Measurements from ENCODE around the gene C3. TPM values are rescaled to one million over a fixed set of nuclear protein-coding genes. Genes with fewer than 3 reads are reported as not detected.

C3 gene
- total RNA-seq, 1 experiment from 2014 or later: not detected

GRCh38 chr19:6686628-6686975 is 33.8 kb downstream of the C3 start:
- no peaks in the 10 kb centered on the region for H3K4me1 ChIP-seq (ENCODE audit: low read length)
- H3K4me3 ChIP-seq (ENCODE audit: low read length): no peak overlapping the region
- no peak overlapping the region for H3K27ac ChIP-seq (ENCODE audit: low read length)
- H3K9me2 ChIP-seq (replicated peaks; ENCODE audit: insufficient read depth, low read length): no peaks in the 10 kb centered on the region
- peaks cover 4% of the 10 kb centered on the region; the same call in 1 of the 2 replicates for H3K9me3 ChIP-seq (ENCODE audit: low read length)
- H3K79me2 ChIP-seq (ENCODE audit: low read length): no peaks in the 10 kb centered on the region
- no peaks in the 10 kb centered on the region for H3K36me3 ChIP-seq (ENCODE audit: insufficient read depth, low read length)
- H2AFZ ChIP-seq (ENCODE audit: low read length): no peak overlapping the region
- H3K27me3 ChIP-seq (ENCODE audit: low read length): no peaks in the 10 kb centered on the region
- no peak overlapping the region for H3K9ac ChIP-seq (ENCODE audit: low read length)
- H3K4me2 ChIP-seq (ENCODE audit: low read depth, low read length, poor library complexity, severe bottlenecking): no peak overlapping the region
- H4K20me1 ChIP-seq (ENCODE audit: insufficient read depth, low read depth, low read length): no peaks in the 10 kb centered on the region
- DNase-seq: no peak

DNA sequence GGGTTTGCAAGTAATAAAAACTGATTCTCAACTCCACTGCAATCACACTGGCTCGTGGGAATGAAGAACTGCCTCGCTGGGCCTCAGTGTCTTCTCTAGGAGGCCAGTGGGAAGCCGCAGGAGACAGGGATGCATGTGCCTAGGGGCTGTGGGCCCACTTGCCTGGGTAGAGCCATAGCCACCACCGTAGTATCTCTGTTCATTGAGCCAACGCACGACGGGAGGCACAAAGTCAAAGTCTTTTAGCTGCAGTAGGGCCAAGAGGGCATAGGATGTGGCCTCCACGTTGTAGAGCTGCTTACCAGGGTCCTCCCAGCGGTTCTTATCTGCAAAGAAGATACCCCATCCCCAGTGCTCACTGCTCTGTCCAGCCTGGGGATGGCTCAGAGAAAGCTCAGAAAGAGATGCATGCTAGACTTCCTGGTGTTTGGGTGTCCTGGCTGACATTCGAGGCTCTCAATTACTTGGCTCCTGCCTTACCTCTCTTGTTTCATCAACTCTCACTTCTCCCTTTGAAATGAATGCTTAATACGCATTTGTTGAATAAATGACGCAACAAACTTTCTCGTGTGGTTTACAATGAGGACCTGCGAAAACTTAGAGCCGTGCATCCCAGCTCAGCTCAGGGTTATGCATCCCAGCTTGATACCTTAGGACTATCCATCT is 34.4 kb downstream of the C3 start:
- Histone ChIP-seq H3K36me3 (ENCODE audit: insufficient read depth, low read length) (no peaks in the 10 kb centered on the region), H3K27ac (ENCODE audit: low read length) (no peak overlapping the region), H3K4me2 (ENCODE audit: low read depth, low read length, poor library complexity, severe bottlenecking) (no peak overlapping the region), H3K4me3 (ENCODE audit: low read length) (no peak overlapping the region), H3K79me2 (ENCODE audit: low read length) (no peaks in the 10 kb centered on the region), H3K9me3 (ENCODE audit: low read length) (peaks cover 4% of the 10 kb centered on the region; the same call in 1 of the 2 replicates), H3K27me3 (ENCODE audit: low read length) (no peaks in the 10 kb centered on the region), H4K20me1 (ENCODE audit: insufficient read depth, low read depth, low read length) (no peaks in the 10 kb centered on the region), H3K9me2 (replicated peaks; ENCODE audit: insufficient read depth, low read length) (no peaks in the 10 kb centered on the region), H3K9ac (ENCODE audit: low read length) (no peak overlapping the region), H2AFZ (ENCODE audit: low read length) (no peak overlapping the region), H3K4me1 (ENCODE audit: low read length) (no peaks in the 10 kb centered on the region)
- DNase-seq: no peak

DNA sequence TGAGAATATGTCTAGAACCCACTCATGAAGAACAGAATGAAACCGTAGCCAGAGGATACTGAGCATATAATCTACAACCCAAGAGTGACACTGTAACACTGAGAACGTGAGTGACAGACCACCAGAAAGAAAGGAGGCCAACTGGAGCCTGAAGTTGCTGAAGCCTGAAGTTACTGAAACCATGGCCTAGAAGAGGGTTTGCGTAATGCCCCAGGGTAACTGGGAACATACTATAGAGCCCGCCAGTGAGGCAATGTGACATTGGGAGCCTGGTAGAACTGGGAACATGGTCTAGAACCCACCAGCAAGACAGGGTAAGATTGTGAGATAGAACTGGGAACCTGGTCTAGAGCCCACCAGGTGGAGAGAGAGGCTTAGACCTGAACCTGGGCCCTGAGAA is 35.0 kb downstream of the C3 start:
- Histone ChIP-seq H2AFZ (ENCODE audit: low read length) (no peak overlapping the region), H3K9ac (ENCODE audit: low read length) (no peak overlapping the region), H4K20me1 (ENCODE audit: insufficient read depth, low read depth, low read length) (no peaks in the 10 kb centered on the region), H3K4me1 (ENCODE audit: low read length) (no peaks in the 10 kb centered on the region), H3K9me3 (ENCODE audit: low read length) (peaks cover 4% of the 10 kb centered on the region; the same call in 1 of the 2 replicates), H3K4me2 (ENCODE audit: low read depth, low read length, poor library complexity, severe bottlenecking) (no peak overlapping the region), H3K4me3 (ENCODE audit: low read length) (no peak overlapping the region), H3K79me2 (ENCODE audit: low read length) (no peaks in the 10 kb centered on the region), H3K27me3 (ENCODE audit: low read length) (no peaks in the 10 kb centered on the region), H3K27ac (ENCODE audit: low read length) (no peak overlapping the region), H3K9me2 (replicated peaks; ENCODE audit: insufficient read depth, low read length) (no peaks in the 10 kb centered on the region), H3K36me3 (ENCODE audit: insufficient read depth, low read length) (no peaks in the 10 kb centered on the region)
- DNase-seq: no peak

GRCh38 chr19:6683971-6684370 is 36.5 kb downstream of the C3 start:
- no peak overlapping the region for H2AFZ ChIP-seq (ENCODE audit: low read length)
- H3K27me3 ChIP-seq (ENCODE audit: low read length): no peaks in the 10 kb centered on the region
- H3K9me2 ChIP-seq (replicated peaks; ENCODE audit: insufficient read depth, low read length): no peaks in the 10 kb centered on the region
- peaks cover 4% of the 10 kb centered on the region; the same call in 1 of the 2 replicates for H3K9me3 ChIP-seq (ENCODE audit: low read length)
- H3K79me2 ChIP-seq (ENCODE audit: low read length): no peaks in the 10 kb centered on the region
- H3K36me3 ChIP-seq (ENCODE audit: insufficient read depth, low read length): no peaks in the 10 kb centered on the region
- no peak overlapping the region for H3K27ac ChIP-seq (ENCODE audit: low read length)
- no peaks in the 10 kb centered on the region for H3K4me1 ChIP-seq (ENCODE audit: low read length)
- no peak overlapping the region for H3K4me2 ChIP-seq (ENCODE audit: low read depth, low read length, poor library complexity, severe bottlenecking)
- no peak overlapping the region for H3K4me3 ChIP-seq (ENCODE audit: low read length)
- H3K9ac ChIP-seq (ENCODE audit: low read length): no peak overlapping the region
- H4K20me1 ChIP-seq (ENCODE audit: insufficient read depth, low read depth, low read length): no peaks in the 10 kb centered on the region
- no peak for DNase-seq

DNA sequence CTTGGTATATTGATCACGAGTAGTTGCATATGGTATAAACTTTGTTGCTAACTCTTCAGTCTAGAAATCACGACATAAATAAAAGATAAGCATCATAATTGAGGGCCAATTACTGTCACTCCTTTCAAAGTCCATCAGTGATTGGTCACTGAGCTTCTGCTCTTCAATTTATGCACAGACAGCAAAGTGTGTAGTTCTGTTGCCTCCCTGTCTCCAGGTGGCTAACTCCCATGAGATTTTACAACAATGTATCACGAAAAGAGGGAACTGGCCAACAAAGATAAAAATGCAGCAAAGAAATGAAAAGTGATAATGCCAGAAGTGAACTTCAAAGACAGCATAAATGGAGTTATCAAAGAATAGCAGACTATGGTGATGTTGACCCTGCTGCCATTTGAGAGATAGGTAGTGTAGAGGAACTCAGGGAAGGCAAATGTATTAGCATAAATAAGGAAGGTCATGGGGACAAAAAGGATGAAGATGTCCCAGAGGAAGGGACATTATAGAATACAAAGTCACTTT is 37.8 kb downstream of the C3 start:
- Histone ChIP-seq H3K79me2 (ENCODE audit: low read length) (no peaks in the 10 kb centered on the region), H3K27ac (ENCODE audit: low read length) (no peak overlapping the region), H3K36me3 (ENCODE audit: insufficient read depth, low read length) (no peaks in the 10 kb centered on the region), H4K20me1 (ENCODE audit: insufficient read depth, low read depth, low read length) (no peaks in the 10 kb centered on the region), H3K4me3 (ENCODE audit: low read length) (no peak overlapping the region), H3K4me2 (ENCODE audit: low read depth, low read length, poor library complexity, severe bottlenecking) (no peak overlapping the region), H3K9ac (ENCODE audit: low read length) (no peak overlapping the region), H3K9me2 (replicated peaks; ENCODE audit: insufficient read depth, low read length) (no peaks in the 10 kb centered on the region), H3K27me3 (ENCODE audit: low read length) (no peaks in the 10 kb centered on the region), H2AFZ (ENCODE audit: low read length) (no peak overlapping the region), H3K9me3 (ENCODE audit: low read length) (no peaks in the 10 kb centered on the region), H3K4me1 (ENCODE audit: low read length) (no peaks in the 10 kb centered on the region)
- DNase-seq: no peak

GRCh38 chr19:6680141-6680540 is 40.3 kb downstream of the C3 start:
- DNase-seq: no peak
- H3K4me2 ChIP-seq (ENCODE audit: low read depth, low read length, poor library complexity, severe bottlenecking): no peak overlapping the region
- no peak overlapping the region for H3K4me3 ChIP-seq (ENCODE audit: low read length)

GRCh38 chr19:6679139-6679538 is 41.3 kb downstream of the C3 start:
- peaks cover 10% of the 10 kb centered on the region for H3K4me1 ChIP-seq (ENCODE audit: low read length)
- H3K27me3 ChIP-seq (ENCODE audit: low read length): no peaks in the 10 kb centered on the region
- no peak overlapping the region for H2AFZ ChIP-seq (ENCODE audit: low read length)
- no peaks in the 10 kb centered on the region for H3K9me3 ChIP-seq (ENCODE audit: low read length)
- no peaks in the 10 kb centered on the region for H3K79me2 ChIP-seq (ENCODE audit: low read length)
- H3K4me3 ChIP-seq (ENCODE audit: low read length): no peak overlapping the region
- no peak overlapping the region for H3K27ac ChIP-seq (ENCODE audit: low read length)
- H4K20me1 ChIP-seq (ENCODE audit: insufficient read depth, low read depth, low read length): no peaks in the 10 kb centered on the region
- no peak overlapping the region for H3K9ac ChIP-seq (ENCODE audit: low read length)
- H3K9me2 ChIP-seq (replicated peaks; ENCODE audit: insufficient read depth, low read length): no peaks in the 10 kb centered on the region
- no peaks in the 10 kb centered on the region for H3K36me3 ChIP-seq (ENCODE audit: insufficient read depth, low read length)
- no peak for DNase-seq
- no peak overlapping the region for H3K4me2 ChIP-seq (ENCODE audit: low read depth, low read length, poor library complexity, severe bottlenecking)

More at GRCh38 chr19:6680141-6680540, 40.3 kb downstream of the C3 start:
- no peaks in the 10 kb centered on the region for H4K20me1 ChIP-seq (ENCODE audit: insufficient read depth, low read depth, low read length)
- no peak overlapping the region for H3K9ac ChIP-seq (ENCODE audit: low read length)
- no peaks in the 10 kb centered on the region for H3K79me2 ChIP-seq (ENCODE audit: low read length)
- no peak overlapping the region for H3K27ac ChIP-seq (ENCODE audit: low read length)
- no peaks in the 10 kb centered on the region for H3K36me3 ChIP-seq (ENCODE audit: insufficient read depth, low read length)
- H3K4me1 ChIP-seq (ENCODE audit: low read length): peaks cover 2% of the 10 kb centered on the region
- H2AFZ ChIP-seq (ENCODE audit: low read length): no peak overlapping the region
- H3K9me2 ChIP-seq (replicated peaks; ENCODE audit: insufficient read depth, low read length): no peaks in the 10 kb centered on the region
- no peaks in the 10 kb centered on the region for H3K27me3 ChIP-seq (ENCODE audit: low read length)
- no peaks in the 10 kb centered on the region for H3K9me3 ChIP-seq (ENCODE audit: low read length)

DNA sequence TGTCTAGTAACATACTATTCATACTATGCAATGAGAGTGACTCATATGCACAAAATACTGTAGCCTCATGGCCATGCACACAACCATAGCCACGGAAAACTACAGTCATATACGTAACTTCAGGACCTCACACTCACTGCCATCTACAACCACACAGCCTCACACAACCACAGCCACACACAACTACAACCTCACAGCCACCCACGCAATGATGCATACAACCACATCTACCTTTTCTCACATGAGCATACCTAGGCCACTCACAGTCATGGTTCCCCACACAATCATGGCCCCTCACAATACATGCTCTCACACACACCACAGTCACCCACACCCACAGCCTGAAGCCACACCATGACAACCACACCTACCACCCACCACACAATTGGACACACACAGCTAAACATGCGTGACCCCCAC is 41.8 kb downstream of the C3 start:
- no peak overlapping the region for H3K27ac ChIP-seq (ENCODE audit: low read length)
- no peak for DNase-seq
- H3K36me3 ChIP-seq (ENCODE audit: insufficient read depth, low read length): no peaks in the 10 kb centered on the region
- no peak overlapping the region for H2AFZ ChIP-seq (ENCODE audit: low read length)
- no peak overlapping the region for H3K4me3 ChIP-seq (ENCODE audit: low read length)
- no peaks in the 10 kb centered on the region for H4K20me1 ChIP-seq (ENCODE audit: insufficient read depth, low read depth, low read length)
- H3K9me2 ChIP-seq (replicated peaks; ENCODE audit: insufficient read depth, low read length): no peaks in the 10 kb centered on the region
- no peak overlapping the region for H3K4me2 ChIP-seq (ENCODE audit: low read depth, low read length, poor library complexity, severe bottlenecking)
- H3K27me3 ChIP-seq (ENCODE audit: low read length): no peaks in the 10 kb centered on the region
- no peak overlapping the region for H3K9ac ChIP-seq (ENCODE audit: low read length)
- no peaks in the 10 kb centered on the region for H3K79me2 ChIP-seq (ENCODE audit: low read length)
- H3K4me1 ChIP-seq (ENCODE audit: low read length): peaks cover 10% of the 10 kb centered on the region
- no peaks in the 10 kb centered on the region for H3K9me3 ChIP-seq (ENCODE audit: low read length)

Data from Karpas-422 (cell line).